ENCODE results near the gene JOSD2.
"Not testable (repeated sequence)": the region's sequence is repeated elsewhere in the genome, so short reads cannot be mapped to it uniquely, and the experiment has no call there.

JOSD2 gene

GRCh38 chr19:50531171-50531612 is 20.2 kb upstream of the JOSD2 start:
- Histone ChIP-seq H3K56ac (ENCODE audit: low read length) (no peak overlapping the region), H2BK5ac (ENCODE audit: low read length) (no peak overlapping the region), H3K36me3 (ENCODE audit: control insufficient read depth, insufficient read depth, low read length) (no peaks in the 10 kb centered on the region), H3K18ac (ENCODE audit: low read length) (no peak overlapping the region), H3K4ac (ENCODE audit: low read depth, low read length) (no peak overlapping the region), H2BK15ac (replicated peaks; ENCODE audit: low read depth) (no peak overlapping the region), H3K27me3 (ENCODE audit: insufficient read depth, low read length, poor library complexity) (no peaks in the 10 kb centered on the region), H3K4me1 (ENCODE audit: control insufficient read depth, low read depth, low read length) (no peaks in the 10 kb centered on the region), H3K23ac (ENCODE audit: low read length) (no peak overlapping the region), H2AK5ac (ENCODE audit: low read length) (no peak overlapping the region), H3K4me2 (ENCODE audit: low read length) (no peak overlapping the region), H3K9ac (ENCODE audit: low read length) (no peak overlapping the region), H3K4me3 (ENCODE audit: low read length) (no peak overlapping the region), H2BK120ac (ENCODE audit: low read depth, low read length) (no peak overlapping the region), H3K27ac (ENCODE audit: low read depth, low read length) (no peak overlapping the region), H4K8ac (ENCODE audit: low read depth, low read length) (no peak overlapping the region), H3K79me2 (ENCODE audit: control insufficient read depth, insufficient read depth, low read length) (no peaks in the 10 kb centered on the region), H3K79me1 (ENCODE audit: low read length) (no peaks in the 10 kb centered on the region), H4K5ac (ENCODE audit: low read length) (no peak overlapping the region)
- no peak for DNase-seq
- no CpG with 5 or more reads among the region's 14 CpGs for WGBS (ENCODE audit: extremely low coverage, insufficient coverage, low lambda C conversion rate)

- WGBS (ENCODE audit: extremely low coverage, insufficient coverage, low lambda C conversion rate) = no CpG with 5 or more reads among the region's 3 CpGs
- not testable (repeated sequence) for DNase-seq; H2AK5ac ChIP-seq (ENCODE audit: low read length); H3K27ac ChIP-seq (ENCODE audit: low read depth, low read length); H3K79me1 ChIP-seq (ENCODE audit: low read length); H2BK5ac ChIP-seq (ENCODE audit: low read length); H3K9ac ChIP-seq (ENCODE audit: low read length); H3K4me2 ChIP-seq (ENCODE audit: low read length); H3K27me3 ChIP-seq (ENCODE audit: insufficient read depth, low read length, poor library complexity); H3K4me1 ChIP-seq (ENCODE audit: control insufficient read depth, low read depth, low read length); H4K5ac ChIP-seq (ENCODE audit: low read length); H3K36me3 ChIP-seq (ENCODE audit: control insufficient read depth, insufficient read depth, low read length); H3K4ac ChIP-seq (ENCODE audit: low read depth, low read length); H3K56ac ChIP-seq (ENCODE audit: low read length); H3K23ac ChIP-seq (ENCODE audit: low read length); H3K4me3 ChIP-seq (ENCODE audit: low read length); H3K79me2 ChIP-seq (ENCODE audit: control insufficient read depth, insufficient read depth, low read length); H2BK120ac ChIP-seq (ENCODE audit: low read depth, low read length); H3K18ac ChIP-seq (ENCODE audit: low read length); H4K8ac ChIP-seq (ENCODE audit: low read depth, low read length); H2BK15ac ChIP-seq (replicated peaks; ENCODE audit: low read depth)
Observed at GRCh38 chr19:50528052-50528451, 17.1 kb upstream of the JOSD2 start.

DNA sequence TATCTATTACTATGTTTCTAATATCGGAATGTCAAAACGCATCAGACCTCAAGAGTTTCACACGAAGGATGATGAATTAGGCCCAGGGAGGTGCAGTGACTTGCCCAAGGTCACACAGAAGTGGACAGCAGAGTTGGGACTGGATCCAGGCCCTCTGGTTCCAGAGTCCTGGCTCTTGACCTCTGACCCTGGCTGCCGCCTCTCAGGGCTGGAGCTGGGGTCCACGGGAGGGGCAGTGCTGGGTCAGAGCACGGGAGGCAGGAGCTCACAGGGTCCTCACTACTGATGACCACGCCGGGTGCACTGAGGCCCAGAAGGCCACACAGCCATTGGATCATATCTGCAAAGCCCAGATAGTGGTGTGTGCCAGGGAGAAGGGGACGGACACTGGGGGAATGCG is 11.9 kb upstream of the JOSD2 start:
- Histone ChIP-seq H3K18ac (ENCODE audit: low read length) (no peak overlapping the region), H4K8ac (ENCODE audit: low read depth, low read length) (no peak overlapping the region), H3K4me2 (ENCODE audit: low read length) (no peak overlapping the region), H4K5ac (ENCODE audit: low read length) (no peak overlapping the region), H3K4me3 (ENCODE audit: low read length) (no peak overlapping the region), H2BK5ac (ENCODE audit: low read length) (no peak overlapping the region), H2AK5ac (ENCODE audit: low read length) (no peak overlapping the region), H3K79me2 (ENCODE audit: control insufficient read depth, insufficient read depth, low read length) (no peaks in the 10 kb centered on the region), H3K79me1 (ENCODE audit: low read length) (no peaks in the 10 kb centered on the region), H3K27me3 (ENCODE audit: insufficient read depth, low read length, poor library complexity) (no peaks in the 10 kb centered on the region), H3K23ac (ENCODE audit: low read length) (no peak overlapping the region), H3K9ac (ENCODE audit: low read length) (no peak overlapping the region), H3K27ac (ENCODE audit: low read depth, low read length) (no peak overlapping the region), H2BK120ac (ENCODE audit: low read depth, low read length) (no peak overlapping the region), H3K56ac (ENCODE audit: low read length) (no peak overlapping the region), H2BK15ac (replicated peaks; ENCODE audit: low read depth) (no peak overlapping the region), H3K36me3 (ENCODE audit: control insufficient read depth, insufficient read depth, low read length) (no peaks in the 10 kb centered on the region), H3K4ac (ENCODE audit: low read depth, low read length) (no peak overlapping the region), H3K4me1 (ENCODE audit: control insufficient read depth, low read depth, low read length) (no peaks in the 10 kb centered on the region)
- DNase-seq = no peak
- no CpG with 5 or more reads among the region's 10 CpGs for WGBS (ENCODE audit: extremely low coverage, insufficient coverage, low lambda C conversion rate)

DNA sequence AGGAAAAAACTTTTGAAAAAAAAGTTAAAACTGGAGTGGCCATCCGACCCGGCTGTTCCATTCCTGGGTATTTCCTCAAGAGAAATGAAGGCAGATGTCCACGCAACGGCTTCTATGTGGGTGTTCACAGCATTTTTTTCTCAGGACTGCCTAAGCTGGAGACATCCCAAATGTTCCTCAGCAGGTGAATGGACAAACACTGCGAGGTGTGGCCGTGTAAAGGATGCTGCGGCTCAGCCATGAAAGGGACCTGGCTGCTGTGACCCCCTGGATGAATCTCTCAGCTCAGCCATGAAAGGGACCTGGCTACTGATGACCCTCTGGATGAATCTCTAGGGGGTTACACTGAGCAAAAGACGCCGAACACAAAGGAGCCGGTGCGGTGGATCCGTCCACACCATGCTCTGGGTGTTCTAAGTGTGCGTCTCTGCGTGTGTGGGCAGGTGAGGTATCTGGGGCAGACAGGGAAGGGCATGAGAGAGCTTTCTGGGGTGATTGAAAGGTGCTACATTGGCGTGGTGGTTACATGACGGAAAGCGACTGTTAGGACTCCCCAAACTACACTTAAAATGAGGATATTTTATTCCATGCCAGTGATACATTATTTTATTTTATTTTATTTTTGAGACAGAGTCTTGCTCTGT is 10.0 kb upstream of the JOSD2 start:
- Histone ChIP-seq H3K79me2 (ENCODE audit: control insufficient read depth, insufficient read depth, low read length) (no peaks in the 10 kb centered on the region), H3K79me1 (ENCODE audit: low read length) (no peaks in the 10 kb centered on the region), H3K18ac (ENCODE audit: low read length) (no peak overlapping the region), H2BK15ac (replicated peaks; ENCODE audit: low read depth) (no peak overlapping the region), H2BK5ac (ENCODE audit: low read length) (no peak overlapping the region), H3K23ac (ENCODE audit: low read length) (no peak overlapping the region), H3K36me3 (ENCODE audit: control insufficient read depth, insufficient read depth, low read length) (no peaks in the 10 kb centered on the region), H3K27me3 (ENCODE audit: insufficient read depth, low read length, poor library complexity) (no peaks in the 10 kb centered on the region), H3K4me1 (ENCODE audit: control insufficient read depth, low read depth, low read length) (no peaks in the 10 kb centered on the region), H3K9ac (ENCODE audit: low read length) (no peak overlapping the region), H2AK5ac (ENCODE audit: low read length) (no peak overlapping the region), H3K4ac (ENCODE audit: low read depth, low read length) (no peak overlapping the region), H3K4me3 (ENCODE audit: low read length) (no peak overlapping the region), H4K8ac (ENCODE audit: low read depth, low read length) (no peak overlapping the region), H3K27ac (ENCODE audit: low read depth, low read length) (no peak overlapping the region), H3K56ac (ENCODE audit: low read length) (no peak overlapping the region), H4K5ac (ENCODE audit: low read length) (no peak overlapping the region), H3K4me2 (ENCODE audit: low read length) (no peak overlapping the region), H2BK120ac (ENCODE audit: low read depth, low read length) (no peak overlapping the region)
- DNase-seq = no peak
- WGBS (ENCODE audit: extremely low coverage, insufficient coverage, low lambda C conversion rate) = no CpG with 5 or more reads among the region's 17 CpGs

DNA sequence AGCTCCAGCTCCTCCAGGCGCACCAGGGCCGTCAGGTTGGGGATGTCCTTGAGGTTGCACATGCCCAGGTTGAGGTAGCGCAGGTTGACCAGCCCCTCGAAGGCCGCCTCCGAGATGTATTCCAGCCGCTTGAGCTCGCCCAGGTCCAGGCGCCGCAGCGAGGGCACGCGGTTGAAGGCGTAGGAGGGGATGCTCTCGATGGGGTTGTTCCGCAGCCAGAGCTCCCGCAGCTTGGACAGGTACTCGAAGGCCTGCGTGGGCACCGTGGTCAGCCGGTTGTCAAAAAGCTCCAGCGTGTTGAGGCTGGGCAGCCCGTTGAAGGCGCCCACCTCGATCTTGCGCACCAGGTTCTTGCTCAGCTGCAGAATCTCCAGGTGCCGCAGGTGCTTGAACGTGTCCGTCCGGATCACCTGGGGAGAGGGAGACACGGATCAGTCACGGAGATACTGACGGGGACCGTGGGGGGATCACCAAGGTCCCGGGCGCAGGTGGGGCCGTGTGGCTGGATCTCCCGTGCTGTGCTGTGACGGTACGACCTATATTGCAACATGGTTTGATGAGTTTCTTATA is 8.1 kb upstream of the JOSD2 start:
- no peaks in the 10 kb centered on the region for H3K4me1 ChIP-seq (ENCODE audit: control insufficient read depth, low read depth, low read length)
- no peak overlapping the region for H3K23ac ChIP-seq (ENCODE audit: low read length)
- H3K4me3 ChIP-seq (ENCODE audit: low read length) = no peak overlapping the region
- H3K79me1 ChIP-seq (ENCODE audit: low read length) = no peaks in the 10 kb centered on the region
- no peak overlapping the region for H3K4me2 ChIP-seq (ENCODE audit: low read length)
- no peak overlapping the region for H2BK5ac ChIP-seq (ENCODE audit: low read length)
- no peaks in the 10 kb centered on the region for H3K27me3 ChIP-seq (ENCODE audit: insufficient read depth, low read length, poor library complexity)
- no peak overlapping the region for H2BK120ac ChIP-seq (ENCODE audit: low read depth, low read length)
- no peak overlapping the region for H3K4ac ChIP-seq (ENCODE audit: low read depth, low read length)
- H3K56ac ChIP-seq (ENCODE audit: low read length) = no peak overlapping the region
- no peaks in the 10 kb centered on the region for H3K79me2 ChIP-seq (ENCODE audit: control insufficient read depth, insufficient read depth, low read length)
- no peak for DNase-seq
- H2AK5ac ChIP-seq (ENCODE audit: low read length) = no peak overlapping the region
- H4K5ac ChIP-seq (ENCODE audit: low read length) = no peak overlapping the region
- H3K36me3 ChIP-seq (ENCODE audit: control insufficient read depth, insufficient read depth, low read length) = no peaks in the 10 kb centered on the region
- no CpG with 5 or more reads among the region's 40 CpGs for WGBS (ENCODE audit: extremely low coverage, insufficient coverage, low lambda C conversion rate)
- H4K8ac ChIP-seq (ENCODE audit: low read depth, low read length) = no peak overlapping the region
- no peak overlapping the region for H3K9ac ChIP-seq (ENCODE audit: low read length)
- H2BK15ac ChIP-seq (replicated peaks; ENCODE audit: low read depth) = no peak overlapping the region
- no peak overlapping the region for H3K27ac ChIP-seq (ENCODE audit: low read depth, low read length)
- no peak overlapping the region for H3K18ac ChIP-seq (ENCODE audit: low read length)

All from mesendoderm (in vitro differentiated cells).